Kidney epithelial cell (primary cell): ENCODE results near the gene MTHFS. TPM values are rescaled to one million over a fixed set of nuclear protein-coding genes. Genes with fewer than 3 reads are reported as not detected.

Experiments
- DNase-seq: peaks from one replicate; pipeline ENCODE4 v3.0.0-alpha.2; 2010; ENCODE audit warnings: low read depth
- H3K27me3 ChIP-seq: 2 replicates; pipeline ENCODE4 v1.6.0; 2011; ENCODE audit warnings: low read length; ENCODE audit not compliant: control insufficient read depth, insufficient read depth
- H3K36me3 ChIP-seq: 2 replicates; pipeline ENCODE4 v1.5.1; 2011; ENCODE audit warnings: low read length; ENCODE audit not compliant: control insufficient read depth, insufficient read depth
- H3K4me3 ChIP-seq: 2 replicates; pipeline ENCODE4 v1.5.1; 2011; ENCODE audit warnings: low read depth, mild to moderate bottlenecking, control low read depth, low read length
- CTCF ChIP-seq: IDR thresholded peaks from 2 replicates; pipeline ENCODE4 v1.5.1; 2011; ENCODE audit warnings: mild to moderate bottlenecking, moderate library complexity, low read length, control low read depth, inconsistent platforms; ENCODE audit not compliant: insufficient read depth, poor library complexity, severe bottlenecking
- total RNA-seq: library from RNA; depleted of rRNA; stranded (reverse); fragments of >200 nt; gene quantifications from 2 replicates; pipeline ENCODE4 v1.2.3, GENCODE V29; 2015

Gene MTHFS
- total RNA-seq, 1 donor from 2014 or later = 36.5 TPM

GRCh38 chr15:79884204-79884596, 12.6 kb downstream of the MTHFS start:
- no peak for TF ChIP-seq CTCF
- Histone ChIP-seq H3K27me3 (no peaks in the 10 kb centered on the region), H3K36me3 (no peaks in the 10 kb centered on the region), H3K4me3 (no peak overlapping the region)
- DNase-seq = no peak

GRCh38 chr15:79883579-79884203, 13.1 kb downstream of the MTHFS start:
- Histone ChIP-seq H3K27me3 (no peaks in the 10 kb centered on the region), H3K36me3 (no peaks in the 10 kb centered on the region)

DNA sequence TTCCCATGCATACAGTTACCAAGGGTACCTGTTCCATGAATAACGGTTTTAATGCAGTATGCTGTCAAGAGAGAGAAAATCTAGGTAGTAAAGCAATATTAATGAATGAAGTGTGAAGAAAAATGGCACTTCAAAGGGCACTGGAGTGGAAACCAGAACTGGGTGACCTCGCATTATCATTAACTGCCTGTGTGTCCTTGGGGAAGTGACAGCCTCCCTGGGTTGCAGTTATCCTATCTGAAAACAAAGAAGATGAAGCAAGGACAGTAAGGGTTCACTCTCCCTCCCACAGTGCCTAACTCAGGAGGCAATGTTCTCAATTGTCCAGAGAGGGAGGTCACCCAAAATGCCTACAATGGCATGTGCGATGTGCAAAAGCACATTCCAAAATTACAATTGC, 15.1 kb downstream of the MTHFS start:
- H3K36me3 ChIP-seq = no peaks in the 10 kb centered on the region
- H3K4me3 ChIP-seq = no peak overlapping the region
- H3K27me3 ChIP-seq = no peaks in the 10 kb centered on the region
- DNase-seq = no peak
- TF ChIP-seq CTCF = no peak

More at GRCh38 chr15:79883579-79884203, 13.1 kb downstream of the MTHFS start:
- H3K4me3 ChIP-seq = no peak overlapping the region
- no peak for DNase-seq
- TF ChIP-seq CTCF = no peak

DNA sequence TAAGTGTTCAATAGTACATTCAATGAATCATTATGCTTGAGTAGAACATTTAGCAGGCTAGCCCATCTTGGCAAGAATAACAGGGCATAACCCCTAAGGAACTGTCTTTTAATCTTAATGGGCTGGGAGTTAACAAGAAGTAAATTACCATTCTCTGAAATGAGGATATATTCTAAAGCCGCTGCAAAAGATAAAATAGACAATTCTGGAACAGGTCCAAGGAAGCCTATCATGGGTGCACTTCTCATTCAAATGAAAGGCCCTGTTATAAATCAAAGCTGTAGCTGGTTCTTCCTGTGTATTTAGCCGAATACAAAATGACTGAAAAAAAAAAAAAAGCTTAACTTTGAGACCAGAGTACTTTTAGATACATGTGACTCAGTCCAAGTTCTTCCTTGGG, 15.6 kb downstream of the MTHFS start:
- DNase-seq = no peak
- no peak for TF ChIP-seq CTCF
- H3K27me3 ChIP-seq = no peaks in the 10 kb centered on the region
- no peak overlapping the region for H3K4me3 ChIP-seq
- no peaks in the 10 kb centered on the region for H3K36me3 ChIP-seq

DNA sequence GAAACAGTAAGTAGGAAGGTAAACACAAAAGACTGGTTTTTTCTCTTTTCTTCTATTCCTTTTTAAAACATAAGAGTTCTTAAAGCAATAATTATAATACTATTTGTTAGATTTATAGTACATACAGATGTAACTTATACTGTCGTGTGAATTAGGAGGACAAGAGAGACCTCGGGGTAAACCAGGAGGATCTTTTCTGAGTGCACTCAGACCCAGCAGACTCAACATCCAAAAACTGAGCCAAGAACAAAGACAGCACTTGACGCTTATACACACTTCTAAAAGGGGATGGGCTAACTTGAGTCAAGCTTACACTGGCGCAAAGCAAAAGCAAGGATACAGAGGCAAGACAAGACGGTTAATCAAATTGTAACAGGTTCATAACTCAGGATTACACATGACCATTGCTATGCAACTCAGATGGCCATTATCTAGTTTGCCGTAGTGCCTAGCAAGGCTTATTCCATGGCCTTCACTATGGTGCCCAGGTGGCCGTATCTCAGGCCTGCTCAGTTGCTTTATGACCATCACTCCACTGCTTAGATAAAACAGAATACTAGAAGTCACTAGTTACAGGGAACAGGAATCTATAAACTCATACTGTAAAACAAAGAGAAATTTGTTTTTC, 18.6 kb downstream of the MTHFS start:
- Histone ChIP-seq H3K4me3 (no peak overlapping the region), H3K36me3 (no peaks in the 10 kb centered on the region), H3K27me3 (no peaks in the 10 kb centered on the region)
- no peak for TF ChIP-seq CTCF
- DNase-seq = no peak

DNA sequence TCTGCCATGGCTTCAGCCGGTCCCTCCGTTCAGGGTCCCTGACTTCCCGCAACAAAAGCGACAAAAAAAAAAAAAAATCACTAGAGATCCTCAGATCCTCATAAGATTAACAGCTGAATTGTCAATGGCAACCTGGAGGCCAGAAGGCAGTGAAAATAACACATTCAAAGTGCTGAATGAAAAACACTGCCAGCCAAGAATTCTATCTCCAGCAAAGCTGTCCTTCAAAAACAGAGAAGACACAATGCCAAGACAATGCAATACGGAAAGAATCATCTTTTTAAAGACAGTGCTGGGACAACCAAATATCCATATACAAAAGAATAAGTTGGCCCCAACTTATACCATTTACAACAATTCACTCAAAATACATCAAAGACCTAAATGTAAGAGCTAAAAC, 21.6 kb downstream of the MTHFS start:
- Histone ChIP-seq H3K4me3 (no peak overlapping the region), H3K36me3 (no peaks in the 10 kb centered on the region), H3K27me3 (no peaks in the 10 kb centered on the region)
- no peak for TF ChIP-seq CTCF
- DNase-seq = no peak
